Measurements from ENCODE around the gene BAX. TPM values are rescaled to one million over a fixed set of nuclear protein-coding genes. Genes with fewer than 3 reads are reported as not detected.

Gene BAX
- total RNA-seq: 96.4 and 104 TPM in 2 replicates

GRCh38 chr19:48954595-48955307, at the start of gene BAX:
TSS of gene BAX (plus strand) at chr19:48954875. CDS start at chr19:48954929, 54 bp downstream.

GRCh38 chr19:48933382-48933932, 21.2 kb upstream of the BAX start, which contains the start of gene DHDH:
TSS of gene DHDH (plus strand) at chr19:48933699. CDS start at chr19:48933722, 23 bp downstream.

GRCh38 chr19:48965040-48965805, 10.5 kb downstream of the BAX start, which contains the start of gene FTL:
TSS of gene FTL (plus strand) at chr19:48965309. CDS start at chr19:48965508, 199 bp downstream.

GRCh38 chr19:48993175-48994034, 38.7 kb downstream of the BAX start, which contains the start of the genes GYS1 and RUVBL2:
TSS of gene GYS1 (minus strand) at chr19:48993309. CDS start at chr19:48993112, 197 bp downstream.
TSS of gene RUVBL2 (plus strand) at chr19:48993887. CDS start at chr19:48993912, 25 bp downstream.

Other genes with a start within 250 kb of the BAX start
- gene MAMSTR, start 235.2 kb upstream of the BAX start, total RNA-seq: 0.19 and 0.28 TPM in 2 replicates
- gene RASIP1, start 214.3 kb upstream of the BAX start, total RNA-seq: 0.58 and 0.85 TPM in 2 replicates
- gene IZUMO1, start 208.0 kb upstream of the BAX start, total RNA-seq: not detected in 2 replicates
- under 0.01 and 0.58 TPM in 2 replicates for gene FUT1, start 202.2 kb upstream of the BAX start, total RNA-seq
- gene FGF21, start 199.4 kb upstream of the BAX start, total RNA-seq: not detected in 2 replicates
- gene BCAT2, start 143.8 kb upstream of the BAX start, total RNA-seq: 27.9 and 48.3 TPM in 2 replicates
- gene HSD17B14, start 118.4 kb upstream of the BAX start, total RNA-seq: 0.38 and 2.5 TPM in 2 replicates
- 5.6 and 10.4 TPM in 2 replicates for gene PLEKHA4, start 86.3 kb upstream of the BAX start, total RNA-seq
- gene PPP1R15A, start 82.5 kb upstream of the BAX start, total RNA-seq: 41.6 and 98.9 TPM in 2 replicates
- not detected in 2 replicates for gene TULP2, start 56.1 kb upstream of the BAX start, total RNA-seq
- 93.0 and 130 TPM in 2 replicates for gene NUCB1, start 54.6 kb upstream of the BAX start, total RNA-seq
- gene DHDH, start 21.2 kb upstream of the BAX start, total RNA-seq: 0.38 and 0.56 TPM in 2 replicates
- gene FTL, start 10.4 kb downstream of the BAX start, total RNA-seq: 1,571 and 5,527 TPM in 2 replicates
- 47.5 and 56.9 TPM in 2 replicates for gene GYS1, start 38.4 kb downstream of the BAX start, total RNA-seq
- gene RUVBL2, start 39.0 kb downstream of the BAX start, total RNA-seq: 138 and 392 TPM in 2 replicates
- gene LHB, start 62.2 kb downstream of the BAX start, total RNA-seq: not detected in 2 replicates
- not detected in 2 replicates for gene CGB3, start 69.5 kb downstream of the BAX start, total RNA-seq
- not detected in 2 replicates for gene CGB2, start 77.0 kb downstream of the BAX start, total RNA-seq
- 0.28 TPM in 1 of 2 replicates, not detected in the other for gene CGB1, start 82.0 kb downstream of the BAX start, total RNA-seq
- gene CGB5, start 89.0 kb downstream of the BAX start, total RNA-seq: not detected in 2 replicates
- gene CGB8, start 94.2 kb downstream of the BAX start, total RNA-seq: not detected in 2 replicates
- gene CGB7, start 102.9 kb downstream of the BAX start, total RNA-seq: 0.19 and 0.56 TPM in 2 replicates
- not detected in 2 replicates for gene NTF4, start 109.9 kb downstream of the BAX start, total RNA-seq
- gene KCNA7, start 117.8 kb downstream of the BAX start, total RNA-seq: under 0.01 TPM in 1 of 2 replicates, not detected in the other
- gene SNRNP70, start 130.6 kb downstream of the BAX start, total RNA-seq: 89.1 and 130 TPM in 2 replicates
- 9.9 and 11.1 TPM in 2 replicates for gene LIN7B, start 159.5 kb downstream of the BAX start, total RNA-seq
- gene C19orf73, start 164.3 kb downstream of the BAX start, total RNA-seq: 0.58 and 0.85 TPM in 2 replicates
- 1.7 and 4.5 TPM in 2 replicates for gene PPFIA3, start 164.7 kb downstream of the BAX start, total RNA-seq
- gene HRC, start 200.5 kb downstream of the BAX start, total RNA-seq: under 0.01 and 1.4 TPM in 2 replicates
- gene TRPM4, start 202.9 kb downstream of the BAX start, total RNA-seq: 14.9 and 18.0 TPM in 2 replicates